ENCODE measurements around the gene LCN12.

LCN12 gene

DNA sequence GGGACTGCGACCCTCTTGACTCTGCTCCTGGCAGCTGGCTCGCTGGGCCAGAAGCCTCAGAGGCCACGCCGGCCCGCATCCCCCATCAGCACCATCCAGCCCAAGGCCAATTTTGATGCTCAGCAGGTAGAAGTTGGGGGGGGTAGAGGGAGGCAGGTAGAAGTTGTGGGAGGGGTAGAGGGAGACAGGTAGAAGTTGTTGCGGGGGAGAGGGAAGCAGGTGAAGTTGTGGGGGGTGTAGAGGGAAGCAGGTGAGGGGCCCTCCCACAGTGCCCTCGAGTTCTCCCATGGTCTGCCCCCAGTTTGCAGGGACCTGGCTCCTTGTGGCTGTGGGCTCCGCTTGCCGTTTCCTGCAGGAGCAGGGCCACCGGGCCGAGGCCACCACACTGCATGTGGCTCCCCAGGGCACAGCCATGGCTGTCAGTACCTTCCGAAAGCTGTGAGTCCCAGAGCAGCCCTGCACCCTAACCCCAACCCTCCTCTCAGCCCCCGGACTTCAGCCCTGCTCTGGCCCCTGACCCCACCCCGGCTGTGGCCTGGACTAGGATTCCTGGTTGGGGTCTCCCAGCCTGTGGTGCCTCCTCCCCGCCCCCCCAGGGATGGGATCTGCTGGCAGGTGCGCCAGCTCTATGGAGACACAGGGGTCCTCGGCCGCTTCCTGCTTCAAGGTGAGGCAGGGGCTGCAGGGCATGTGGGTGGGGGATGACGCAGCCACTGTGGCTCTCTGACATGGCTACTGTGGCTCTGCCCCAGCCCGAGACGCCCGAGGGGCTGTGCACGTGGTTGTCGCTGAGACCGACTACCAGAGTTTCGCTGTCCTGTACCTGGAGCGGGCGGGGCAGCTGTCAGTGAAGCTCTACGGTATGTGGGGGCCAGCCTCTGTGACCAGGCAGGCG is 6.5 kb upstream of the LCN12 start:
- no peak for DNase-seq

DNA sequence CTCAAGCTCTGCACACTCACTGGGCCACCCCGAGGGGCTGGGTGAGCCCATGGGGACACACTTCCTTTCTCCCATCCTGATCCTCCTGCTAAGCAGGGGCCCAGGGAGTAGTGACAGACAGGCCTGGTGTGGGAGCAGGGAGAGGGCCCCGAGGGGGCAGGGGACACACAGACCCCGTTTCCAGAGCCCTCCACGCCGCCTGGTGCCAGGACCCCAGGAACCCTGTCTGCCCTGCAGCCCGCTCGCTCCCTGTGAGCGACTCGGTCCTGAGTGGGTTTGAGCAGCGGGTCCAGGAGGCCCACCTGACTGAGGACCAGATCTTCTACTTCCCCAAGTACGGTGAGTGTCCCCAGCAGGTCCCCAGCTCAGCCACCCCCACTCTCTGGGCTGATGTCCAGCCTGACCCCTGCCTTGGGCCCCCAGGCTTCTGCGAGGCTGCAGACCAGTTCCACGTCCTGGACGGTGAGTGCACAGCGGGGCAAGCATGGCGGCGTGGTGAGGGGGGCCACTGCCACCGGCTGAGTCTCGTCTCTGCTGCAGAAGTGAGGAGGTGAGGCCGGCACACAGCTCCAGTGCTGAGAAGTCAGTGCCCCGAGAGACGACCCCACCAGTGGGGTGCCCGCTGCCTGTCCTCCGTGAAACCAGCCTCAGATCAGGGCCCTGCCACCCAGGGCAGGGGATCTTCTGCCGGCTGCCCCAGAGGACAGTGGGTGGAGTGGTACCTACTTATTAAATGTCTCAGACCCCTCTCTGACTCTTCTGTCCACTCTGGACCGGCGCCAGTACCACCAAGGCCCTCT is 5.6 kb upstream of the LCN12 start:
- DNase-seq = no peak

GRCh38 chr9:136947028-136947891 is 4.8 kb upstream of the LCN12 start:
- no peak for DNase-seq

- no peak for DNase-seq
These were observed 4.0 kb upstream of the LCN12 start for GRCh38 chr9:136947955-136948510.

DNA sequence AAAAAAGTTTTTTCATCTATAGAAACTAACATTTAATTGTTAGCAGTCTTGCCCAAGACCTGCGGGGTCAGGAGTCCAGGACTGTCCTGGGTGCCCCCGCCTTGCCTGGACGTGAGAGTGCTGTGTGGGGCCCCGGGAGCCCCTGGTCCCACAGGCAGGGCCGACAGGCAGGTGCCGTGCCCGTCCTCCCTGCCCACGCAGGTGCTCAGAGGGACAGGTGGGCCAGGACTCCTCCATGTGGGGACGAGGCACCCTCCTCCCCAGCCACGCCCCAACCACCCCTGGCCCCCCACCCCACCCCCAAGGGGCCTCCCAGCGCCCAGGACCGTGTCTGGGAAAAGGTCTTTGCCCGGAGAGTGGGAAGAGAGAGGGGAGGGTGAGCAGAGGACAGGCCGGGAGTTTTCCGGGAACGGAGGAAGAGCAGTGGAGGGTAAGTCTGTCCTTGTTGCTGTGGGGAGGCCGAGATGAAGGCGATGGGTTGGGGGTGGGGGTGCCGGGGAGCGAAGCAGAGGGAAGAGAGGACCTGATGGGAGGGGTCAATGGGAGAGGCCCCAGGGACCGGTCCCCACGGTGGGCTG is 2.7 kb upstream of the LCN12 start:
- DNase-seq = no peak

DNA sequence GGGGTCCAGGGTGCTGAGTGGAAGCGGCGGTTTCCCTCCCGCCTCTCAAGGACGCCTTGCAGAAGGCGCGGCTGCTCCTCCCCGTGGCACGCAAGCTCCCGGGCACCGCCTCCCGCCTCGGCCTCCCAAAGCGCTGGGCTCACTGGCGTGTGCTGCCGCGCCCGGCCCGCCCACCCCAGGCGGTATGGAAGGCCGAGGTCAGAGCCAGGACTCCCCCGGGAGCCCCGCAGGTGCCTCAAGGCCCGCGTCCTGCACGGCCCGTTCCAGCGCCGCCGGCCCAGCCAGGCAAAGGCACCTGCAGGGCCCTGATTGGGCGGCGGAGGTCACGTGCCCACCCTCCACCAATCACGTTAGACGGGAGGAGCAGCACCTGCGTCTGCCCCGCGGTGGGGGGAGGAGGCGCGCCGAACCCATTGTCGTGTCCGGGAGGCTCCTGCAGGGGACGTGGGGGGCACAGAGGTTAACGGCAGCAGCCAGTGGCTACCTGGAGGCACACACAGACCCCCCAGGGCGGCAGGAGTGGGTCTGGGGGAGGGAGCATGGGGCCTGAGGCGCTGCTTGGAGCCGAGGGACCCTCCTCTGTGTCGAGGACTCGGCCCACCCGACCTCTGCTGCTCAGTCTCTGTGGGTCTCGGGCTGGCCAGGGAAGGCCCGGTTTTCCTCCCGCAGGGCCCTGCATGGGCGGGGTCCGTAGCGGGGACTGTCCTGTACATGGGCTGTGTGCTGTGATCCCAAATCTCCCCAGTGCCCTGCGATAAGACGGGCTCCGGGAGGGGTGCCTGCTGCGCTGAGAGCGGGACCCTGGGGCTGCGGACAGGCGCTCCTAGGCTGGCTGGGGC is 2.0 kb upstream of the LCN12 start:
- DNase-seq = peak; percentile 75

DNA sequence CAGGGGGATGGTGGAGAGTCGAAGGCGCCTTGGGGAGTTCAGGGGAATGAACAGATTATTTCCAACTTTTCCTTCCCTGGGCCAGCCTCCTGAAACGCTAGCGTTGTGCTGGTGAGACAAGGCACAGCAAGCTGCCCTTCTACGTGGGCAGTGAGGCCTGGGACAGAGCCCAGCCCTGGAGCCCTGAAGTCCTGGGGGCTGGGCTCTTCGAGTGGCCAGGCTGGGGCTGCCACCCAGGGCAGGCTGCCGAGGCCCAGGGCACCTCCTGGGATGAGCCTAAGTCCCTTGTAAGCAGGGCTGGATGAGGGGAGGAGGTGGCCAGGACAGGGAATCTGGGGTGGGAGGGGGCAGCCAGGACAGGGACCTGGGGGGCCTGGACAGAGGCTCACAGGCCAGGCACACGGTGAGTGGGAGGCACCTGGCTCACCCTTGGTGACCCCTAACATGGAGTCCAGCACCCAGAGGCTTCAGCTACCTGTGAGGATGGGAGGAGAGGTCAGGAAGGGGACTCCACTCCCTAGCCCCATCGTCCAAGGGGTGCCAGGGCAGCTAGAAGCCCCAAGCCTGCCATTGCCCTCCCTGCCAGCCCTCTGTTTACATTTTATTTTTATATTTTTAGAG is 1.3 kb upstream of the LCN12 start:
- no peak for DNase-seq

- no peak for DNase-seq
These were observed 313 bp downstream of the LCN12 start for GRCh38 chr9:136952321-136952850.

DNA sequence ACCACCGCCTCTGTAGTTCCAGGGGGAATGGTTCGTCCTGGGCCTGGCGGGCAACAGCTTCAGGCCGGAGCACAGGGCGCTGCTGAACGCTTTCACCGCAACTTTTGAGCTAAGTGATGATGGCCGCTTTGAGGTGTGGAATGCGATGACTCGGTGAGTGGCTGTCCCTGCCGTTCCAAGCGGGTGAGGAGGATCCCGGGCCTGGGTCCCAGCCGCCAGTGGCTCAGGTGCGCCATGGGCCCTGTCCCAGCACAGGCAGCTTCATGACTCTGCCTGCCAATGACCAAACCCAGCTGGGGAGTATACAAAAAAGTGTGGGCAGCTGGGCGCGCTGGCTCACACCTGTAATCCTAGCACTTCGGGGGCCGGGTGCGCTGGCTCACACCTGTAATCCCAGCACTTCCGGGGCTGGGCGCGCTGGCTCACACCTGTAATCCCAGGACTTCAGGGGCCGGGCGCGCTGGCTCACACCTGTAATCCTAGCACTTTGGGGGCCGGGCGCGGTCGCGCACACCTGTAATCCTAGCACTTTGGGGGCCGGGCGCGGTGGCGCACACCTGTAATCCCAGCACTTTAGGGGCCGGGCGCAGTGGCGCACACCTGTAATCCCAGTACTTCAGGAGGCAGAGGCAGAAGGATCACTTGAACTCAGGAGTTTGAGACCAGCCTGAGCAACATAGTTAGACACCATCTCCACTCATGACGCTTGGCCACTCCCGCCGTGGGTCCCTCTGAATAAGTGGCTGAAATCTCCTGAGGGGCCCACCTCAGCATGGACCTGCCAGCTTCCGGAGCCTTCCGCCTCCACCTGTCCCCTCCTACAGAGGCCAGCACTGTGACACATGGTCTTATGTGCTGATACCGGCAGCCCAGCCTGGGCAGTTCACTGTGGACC is 1.1 kb downstream of the LCN12 start:
- DNase-seq = no peak

DNA sequence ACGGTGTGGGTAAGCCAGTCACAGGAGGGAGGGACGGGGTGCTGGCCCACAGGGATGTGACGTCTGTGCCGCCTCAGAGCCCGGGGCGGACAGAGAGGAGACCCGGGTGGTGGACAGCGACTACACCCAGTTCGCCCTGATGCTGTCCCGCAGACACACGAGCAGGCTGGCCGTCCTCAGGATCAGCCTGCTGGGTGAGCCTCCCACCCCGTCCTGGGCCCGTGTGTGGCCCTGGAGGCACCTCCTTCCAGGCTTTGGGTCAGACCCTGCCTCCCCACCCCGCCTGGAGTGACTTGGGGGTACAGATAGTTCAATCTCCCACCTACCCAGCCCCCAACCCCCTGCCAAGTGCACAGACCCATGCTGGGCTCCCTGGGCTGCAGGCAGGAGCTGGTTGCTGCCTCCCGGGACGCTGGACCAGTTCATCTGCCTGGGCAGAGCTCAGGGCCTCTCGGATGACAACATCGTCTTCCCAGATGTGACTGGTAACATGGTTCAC is 1.7 kb downstream of the LCN12 start:
- DNase-seq = no peak

GRCh38 chr9:136954270-136955083 is 2.4 kb downstream of the LCN12 start:
- DNase-seq = no peak

DNA sequence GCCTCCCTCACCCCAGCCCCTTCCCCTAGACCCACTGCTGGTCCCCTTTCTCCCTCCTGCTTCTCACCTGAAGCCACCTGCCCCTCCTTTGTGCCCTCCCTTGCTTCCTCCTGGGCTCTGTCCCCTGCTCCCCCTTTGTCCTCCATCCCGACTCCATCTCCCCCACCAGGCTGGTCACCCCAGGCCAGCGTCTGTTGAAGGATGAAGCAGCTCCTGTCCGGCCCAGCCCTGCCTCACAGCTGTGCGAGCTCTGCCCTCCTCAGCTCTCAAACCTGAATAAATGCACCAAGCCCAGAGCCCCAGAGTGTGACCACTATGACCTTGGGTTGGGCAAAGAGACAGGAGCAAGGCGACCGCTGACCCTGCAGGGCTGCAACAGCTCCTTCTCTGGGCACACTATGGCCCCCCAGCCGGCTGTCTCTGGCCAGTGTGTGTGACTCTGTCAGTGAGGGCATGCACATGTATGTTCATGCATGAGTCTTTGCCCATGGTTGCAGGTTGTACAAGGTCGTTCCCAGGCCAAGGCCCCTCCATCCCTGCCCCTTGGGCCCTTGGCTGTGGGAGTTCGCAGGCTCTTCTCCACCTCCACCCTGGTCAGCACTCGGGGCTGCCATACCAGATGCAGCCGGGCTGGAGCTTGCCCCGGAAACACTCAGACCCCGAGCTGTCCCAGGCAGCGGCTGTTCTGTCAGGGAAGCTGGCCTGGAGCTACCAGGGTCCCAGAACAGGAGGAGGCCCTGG is 3.3 kb downstream of the LCN12 start:
- DNase-seq = no peak

DNA sequence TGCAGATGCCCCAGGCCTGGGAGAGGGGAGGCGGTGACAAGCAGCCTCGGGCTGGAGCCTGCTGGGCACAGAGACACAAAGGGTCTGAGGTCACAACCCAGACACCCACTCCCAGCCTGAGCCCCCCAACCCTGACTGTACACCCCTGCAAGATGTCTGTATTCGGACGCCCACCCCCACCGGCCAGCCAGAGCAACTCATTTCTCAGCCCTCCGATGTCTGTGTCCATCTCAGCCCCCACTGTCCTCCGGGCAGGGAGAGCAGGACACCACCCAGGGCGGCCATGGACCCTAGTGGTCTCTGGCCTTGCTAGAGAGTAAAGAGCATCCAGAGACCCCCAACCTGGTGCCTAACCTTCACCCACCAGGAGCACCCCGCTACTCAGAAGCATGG is 3.9 kb downstream of the LCN12 start:
- no peak for DNase-seq

DNA sequence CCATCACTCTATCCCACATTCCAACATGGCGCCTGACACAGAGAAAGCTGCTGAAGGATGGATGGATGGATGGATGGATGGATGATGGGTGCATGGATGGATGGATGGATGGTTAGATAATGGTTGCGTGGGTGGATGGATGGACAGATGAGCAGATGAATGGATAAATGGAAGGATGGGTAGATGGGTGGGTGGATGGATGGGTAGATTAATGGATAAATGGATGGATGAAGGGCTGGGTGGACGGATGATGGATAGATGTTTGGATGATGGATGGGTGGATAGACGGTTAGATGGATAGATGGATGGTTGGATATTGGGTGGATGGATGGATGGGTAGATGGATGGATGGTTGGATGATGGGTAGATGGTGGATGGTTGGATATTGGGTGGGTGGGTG is 4.5 kb downstream of the LCN12 start:
- no peak for DNase-seq

GRCh38 chr9:136957461-136957860 is 5.4 kb downstream of the LCN12 start:
- no peak for DNase-seq

DNA sequence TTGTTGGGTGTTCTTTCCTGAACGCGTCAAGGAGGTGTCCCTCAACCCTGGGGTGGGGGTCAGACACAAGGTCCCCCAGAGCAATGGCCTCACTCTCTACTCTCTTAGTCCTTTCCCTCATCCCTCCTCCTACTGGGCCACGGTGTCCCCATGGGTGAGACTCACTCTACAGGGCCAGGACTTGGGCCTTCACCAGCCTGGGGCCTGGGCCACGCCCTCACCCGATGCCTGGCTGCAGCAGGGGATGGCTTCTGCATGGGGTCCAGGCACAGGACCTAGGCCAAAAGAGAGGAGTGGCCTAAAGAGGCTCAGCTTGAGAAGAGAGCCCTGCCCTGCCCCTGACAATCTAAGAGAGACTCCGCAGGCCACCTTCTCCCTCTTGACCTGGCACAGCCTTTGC is 5.8 kb downstream of the LCN12 start:
- DNase-seq = no peak

GRCh38 chr9:136958473-136958872 is 6.4 kb downstream of the LCN12 start:
- no peak for DNase-seq

Measured in GF-D8 (cell line).